Measurements from ENCODE around the gene FAM221B.

- TF ChIP-seq POLR2A (IDR thresholded peaks at IDR 0.05; ENCODE audit: low read length) = no peak
- no peak for TF ChIP-seq GATA1 (IDR thresholded peaks at IDR 0.05; ENCODE audit: low read depth, low read length)
Observed at GRCh38 chr9:35801328-35802128, 27.0 kb downstream of the FAM221B start.

Measured in erythroblast (primary cell).